ENCODE data around the gene CCDC88B.

DNA sequence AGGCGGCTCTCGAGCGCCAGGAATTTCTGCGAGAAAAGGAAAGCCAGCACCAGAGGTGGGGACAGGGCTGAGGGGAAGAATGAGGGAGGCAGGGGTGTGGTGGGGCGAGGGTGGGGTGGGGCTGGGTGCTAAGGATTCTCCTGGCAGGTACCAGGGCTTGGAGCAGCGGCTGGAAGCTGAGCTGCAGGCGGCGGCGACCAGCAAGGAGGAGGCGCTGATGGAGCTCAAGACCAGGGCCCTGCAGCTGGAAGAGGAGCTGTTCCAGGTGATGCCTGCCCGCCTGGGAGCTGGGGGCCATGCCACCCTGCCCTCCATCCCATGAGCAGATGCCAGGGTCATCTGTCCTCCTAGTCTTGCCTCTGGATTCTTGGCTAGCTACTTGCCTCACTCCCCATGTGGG lies 9.4 kb downstream of the CCDC88B start:
- TF ChIP-seq, protein P1, sequence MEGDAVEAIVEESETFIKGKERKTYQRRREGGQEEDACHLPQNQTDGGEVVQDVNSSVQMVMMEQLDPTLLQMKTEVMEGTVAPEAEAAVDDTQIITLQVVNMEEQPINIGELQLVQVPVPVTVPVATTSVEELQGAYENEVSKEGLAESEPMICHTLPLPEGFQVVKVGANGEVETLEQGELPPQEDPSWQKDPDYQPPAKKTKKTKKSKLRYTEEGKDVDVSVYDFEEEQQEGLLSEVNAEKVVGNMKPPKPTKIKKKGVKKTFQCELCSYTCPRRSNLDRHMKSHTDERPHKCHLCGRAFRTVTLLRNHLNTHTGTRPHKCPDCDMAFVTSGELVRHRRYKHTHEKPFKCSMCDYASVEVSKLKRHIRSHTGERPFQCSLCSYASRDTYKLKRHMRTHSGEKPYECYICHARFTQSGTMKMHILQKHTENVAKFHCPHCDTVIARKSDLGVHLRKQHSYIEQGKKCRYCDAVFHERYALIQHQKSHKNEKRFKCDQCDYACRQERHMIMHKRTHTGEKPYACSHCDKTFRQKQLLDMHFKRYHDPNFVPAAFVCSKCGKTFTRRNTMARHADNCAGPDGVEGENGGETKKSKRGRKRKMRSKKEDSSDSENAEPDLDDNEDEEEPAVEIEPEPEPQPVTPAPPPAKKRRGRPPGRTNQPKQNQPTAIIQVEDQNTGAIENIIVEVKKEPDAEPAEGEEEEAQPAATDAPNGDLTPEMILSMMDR (IDR thresholded peaks at IDR 0.05), result no peak
- TF ChIP-seq POLR2A (IDR thresholded peaks at IDR 0.05) (no peak), EP300 (IDR thresholded peaks at IDR 0.05) (no peak), POLR2AphosphoS5 (IDR thresholded peaks at IDR 0.05) (no peak)

Measured in suprapubic skin (tissue), 4 donors.